IMR-90 (cell line): ENCODE results near the gene RER1.

ENCODE experiments used
- BHLHE40 ChIP-seq: fragments of 150-350 bp; IDR thresholded peaks from 2 replicates; pipeline ENCODE4 v1.6.1; 2016; ENCODE audit warnings: mild to moderate bottlenecking, low read depth, low read length
- CEBPB ChIP-seq: IDR thresholded peaks from 2 replicates; pipeline ENCODE4 v1.6.1; 2012; ENCODE audit warnings: low read depth, low read length, improper control_type of control experiment
- POLR2A ChIP-seq: IDR thresholded peaks from 2 replicates; pipeline ENCODE4 v1.6.1; 2012; ENCODE audit warnings: mild to moderate bottlenecking, low read depth, low read length
- RAD21 ChIP-seq: IDR thresholded peaks from 2 replicates; pipeline ENCODE4 v1.6.1; 2012; ENCODE audit warnings: low read length, improper control_type of control experiment
- RCOR1 ChIP-seq: IDR thresholded peaks from 2 replicates; pipeline ENCODE4 v1.6.1; 2012; ENCODE audit warnings: mild to moderate bottlenecking, low read length, improper control_type of control experiment; ENCODE audit not compliant: insufficient replicate concordance
- RFX5 ChIP-seq: IDR thresholded peaks from 2 replicates; pipeline ENCODE4 v1.8.0; 2012; ENCODE audit warnings: low read depth, mild to moderate bottlenecking, low read length, moderate library complexity
- TF ChIP-seq, protein P1 (sequence below): conservative IDR thresholded peaks from 2 replicates; pipeline ENCODE4 v1.5.1; 2012; ENCODE audit warnings: mild to moderate bottlenecking, low read depth, low read length, improper control_type of control experiment
- TF ChIP-seq, protein P2 (sequence below): fragments of 150-350 bp; IDR thresholded peaks from 2 replicates; pipeline ENCODE4 v1.6.1; 2017; ENCODE audit warnings: mild to moderate bottlenecking, antibody characterized with exemption, low read length, low read depth

DNA sequence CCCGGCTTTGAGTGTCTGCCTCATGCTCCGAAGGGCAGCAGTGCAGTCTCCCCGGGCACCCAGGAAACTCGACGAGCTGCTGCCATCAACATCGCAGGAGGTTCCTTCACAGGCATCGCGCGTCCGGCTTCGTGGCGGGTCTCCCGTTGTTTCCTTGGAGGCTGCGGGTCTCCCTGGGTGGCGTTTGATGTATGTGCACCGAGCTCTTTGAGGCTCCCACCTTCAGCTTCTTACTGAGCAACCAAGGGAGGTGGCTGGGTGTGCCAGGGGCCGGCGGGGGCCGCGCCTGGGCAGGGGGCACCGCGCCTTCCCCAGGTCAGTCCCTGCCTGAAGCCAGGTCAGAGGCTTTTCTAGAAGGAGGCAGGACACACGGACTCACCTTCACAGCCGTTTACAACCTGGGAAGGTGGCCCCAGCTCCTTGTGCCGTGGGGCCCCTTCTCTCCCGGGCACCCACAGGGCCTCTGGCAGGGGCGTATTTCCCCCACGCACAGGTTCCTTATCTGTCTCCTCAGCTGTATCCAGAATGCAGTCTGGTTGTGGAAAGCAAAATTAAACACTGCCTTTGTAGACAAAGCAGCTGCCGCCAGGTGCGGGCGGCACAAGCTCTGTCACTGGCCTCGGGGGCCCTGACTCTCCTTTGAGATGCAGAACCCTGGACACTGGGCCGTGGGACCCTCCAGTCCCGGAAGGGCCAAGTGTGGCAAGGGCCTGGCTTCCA is 42.5 kb downstream of the RER1 start:
- TF ChIP-seq, protein P1, sequence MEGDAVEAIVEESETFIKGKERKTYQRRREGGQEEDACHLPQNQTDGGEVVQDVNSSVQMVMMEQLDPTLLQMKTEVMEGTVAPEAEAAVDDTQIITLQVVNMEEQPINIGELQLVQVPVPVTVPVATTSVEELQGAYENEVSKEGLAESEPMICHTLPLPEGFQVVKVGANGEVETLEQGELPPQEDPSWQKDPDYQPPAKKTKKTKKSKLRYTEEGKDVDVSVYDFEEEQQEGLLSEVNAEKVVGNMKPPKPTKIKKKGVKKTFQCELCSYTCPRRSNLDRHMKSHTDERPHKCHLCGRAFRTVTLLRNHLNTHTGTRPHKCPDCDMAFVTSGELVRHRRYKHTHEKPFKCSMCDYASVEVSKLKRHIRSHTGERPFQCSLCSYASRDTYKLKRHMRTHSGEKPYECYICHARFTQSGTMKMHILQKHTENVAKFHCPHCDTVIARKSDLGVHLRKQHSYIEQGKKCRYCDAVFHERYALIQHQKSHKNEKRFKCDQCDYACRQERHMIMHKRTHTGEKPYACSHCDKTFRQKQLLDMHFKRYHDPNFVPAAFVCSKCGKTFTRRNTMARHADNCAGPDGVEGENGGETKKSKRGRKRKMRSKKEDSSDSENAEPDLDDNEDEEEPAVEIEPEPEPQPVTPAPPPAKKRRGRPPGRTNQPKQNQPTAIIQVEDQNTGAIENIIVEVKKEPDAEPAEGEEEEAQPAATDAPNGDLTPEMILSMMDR = no peak
- TF ChIP-seq, protein P2, sequence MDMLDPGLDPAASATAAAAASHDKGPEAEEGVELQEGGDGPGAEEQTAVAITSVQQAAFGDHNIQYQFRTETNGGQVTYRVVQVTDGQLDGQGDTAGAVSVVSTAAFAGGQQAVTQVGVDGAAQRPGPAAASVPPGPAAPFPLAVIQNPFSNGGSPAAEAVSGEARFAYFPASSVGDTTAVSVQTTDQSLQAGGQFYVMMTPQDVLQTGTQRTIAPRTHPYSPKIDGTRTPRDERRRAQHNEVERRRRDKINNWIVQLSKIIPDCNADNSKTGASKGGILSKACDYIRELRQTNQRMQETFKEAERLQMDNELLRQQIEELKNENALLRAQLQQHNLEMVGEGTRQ = no peak
- no peak for TF ChIP-seq POLR2A
- no peak for TF ChIP-seq RAD21
- TF ChIP-seq RFX5 = no peak
- no peak for TF ChIP-seq CEBPB
- TF ChIP-seq BHLHE40 = no peak
- TF ChIP-seq RCOR1 = no peak
